ENCODE results near the gene ARL4A.

Gene ARL4A

DNA sequence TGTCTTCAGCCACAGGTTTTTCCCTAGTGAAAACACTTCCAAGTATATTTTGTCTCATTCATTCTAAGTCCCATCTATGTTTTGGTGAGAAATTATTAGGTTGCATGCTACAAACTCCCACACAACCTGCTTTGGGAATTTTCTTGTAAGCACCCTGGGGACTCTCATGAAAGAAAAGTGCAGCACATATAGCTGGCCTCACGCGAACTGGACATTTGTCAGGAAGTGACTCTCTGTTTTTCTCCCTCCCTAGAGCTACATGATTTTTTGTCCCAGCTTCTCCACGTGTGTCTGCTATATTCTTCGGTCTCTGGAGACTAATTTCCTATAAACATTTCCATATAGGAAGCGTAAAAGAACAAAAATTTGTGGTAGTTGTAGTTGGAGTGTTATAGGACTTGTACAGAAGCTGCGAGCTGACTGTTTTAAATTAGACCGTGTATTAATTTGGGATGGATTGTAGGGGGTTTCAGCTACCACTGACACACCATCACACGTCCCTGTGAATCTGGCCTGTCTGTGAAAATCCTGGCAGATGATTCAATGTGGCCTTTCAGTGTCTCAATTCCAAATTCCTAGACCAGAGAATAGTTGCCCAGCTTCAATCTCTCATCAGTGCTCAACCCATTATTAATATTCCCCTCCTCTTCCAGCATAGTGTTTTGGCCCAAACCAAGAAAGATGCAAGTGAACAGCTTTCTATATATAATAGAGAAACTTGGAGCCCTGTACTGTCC lies 40.2 kb downstream of the ARL4A start:
- TF ChIP-seq SIN3A (IDR thresholded peaks at IDR 0.05; ENCODE audit: borderline replicate concordance, insufficient read depth, low read length) (no peak), FOXP2 (optimal IDR thresholded peaks at IDR 0.05; ENCODE audit: borderline replicate concordance, extremely low read depth, extremely low read length, insufficient read depth) (no peak)

DNA sequence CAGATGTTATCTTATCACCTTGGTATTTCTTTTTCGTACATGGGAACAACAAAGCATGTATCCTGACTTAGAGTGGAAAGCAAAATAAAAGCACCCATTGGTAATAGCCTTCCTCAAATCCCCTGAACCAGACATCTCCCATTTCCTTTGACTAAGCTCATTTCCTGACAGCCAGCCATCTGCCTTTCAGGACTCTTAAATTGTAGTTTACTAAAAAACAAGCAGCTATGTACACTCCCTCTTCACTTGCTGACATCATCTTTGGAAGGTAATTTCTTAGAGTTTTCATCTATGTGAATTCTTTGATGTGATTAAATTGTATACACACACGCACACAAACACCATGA lies 40.7 kb downstream of the ARL4A start:
- TF ChIP-seq TAF1 (IDR thresholded peaks at IDR 0.05; ENCODE audit: borderline replicate concordance, insufficient read depth, low read length) = no peak
- TF ChIP-seq SIN3A (IDR thresholded peaks at IDR 0.05; ENCODE audit: borderline replicate concordance, insufficient read depth, low read length) = no peak
- TF ChIP-seq, protein P1, sequence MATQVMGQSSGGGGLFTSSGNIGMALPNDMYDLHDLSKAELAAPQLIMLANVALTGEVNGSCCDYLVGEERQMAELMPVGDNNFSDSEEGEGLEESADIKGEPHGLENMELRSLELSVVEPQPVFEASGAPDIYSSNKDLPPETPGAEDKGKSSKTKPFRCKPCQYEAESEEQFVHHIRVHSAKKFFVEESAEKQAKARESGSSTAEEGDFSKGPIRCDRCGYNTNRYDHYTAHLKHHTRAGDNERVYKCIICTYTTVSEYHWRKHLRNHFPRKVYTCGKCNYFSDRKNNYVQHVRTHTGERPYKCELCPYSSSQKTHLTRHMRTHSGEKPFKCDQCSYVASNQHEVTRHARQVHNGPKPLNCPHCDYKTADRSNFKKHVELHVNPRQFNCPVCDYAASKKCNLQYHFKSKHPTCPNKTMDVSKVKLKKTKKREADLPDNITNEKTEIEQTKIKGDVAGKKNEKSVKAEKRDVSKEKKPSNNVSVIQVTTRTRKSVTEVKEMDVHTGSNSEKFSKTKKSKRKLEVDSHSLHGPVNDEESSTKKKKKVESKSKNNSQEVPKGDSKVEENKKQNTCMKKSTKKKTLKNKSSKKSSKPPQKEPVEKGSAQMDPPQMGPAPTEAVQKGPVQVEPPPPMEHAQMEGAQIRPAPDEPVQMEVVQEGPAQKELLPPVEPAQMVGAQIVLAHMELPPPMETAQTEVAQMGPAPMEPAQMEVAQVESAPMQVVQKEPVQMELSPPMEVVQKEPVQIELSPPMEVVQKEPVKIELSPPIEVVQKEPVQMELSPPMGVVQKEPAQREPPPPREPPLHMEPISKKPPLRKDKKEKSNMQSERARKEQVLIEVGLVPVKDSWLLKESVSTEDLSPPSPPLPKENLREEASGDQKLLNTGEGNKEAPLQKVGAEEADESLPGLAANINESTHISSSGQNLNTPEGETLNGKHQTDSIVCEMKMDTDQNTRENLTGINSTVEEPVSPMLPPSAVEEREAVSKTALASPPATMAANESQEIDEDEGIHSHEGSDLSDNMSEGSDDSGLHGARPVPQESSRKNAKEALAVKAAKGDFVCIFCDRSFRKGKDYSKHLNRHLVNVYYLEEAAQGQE (IDR thresholded peaks at IDR 0.05; ENCODE audit: insufficient read depth in 1 of 2, low read depth in 2 of 2, low read length in 2 of 2) = no peak
- TF ChIP-seq FOXP2 (optimal IDR thresholded peaks at IDR 0.05; ENCODE audit: borderline replicate concordance, extremely low read depth, extremely low read length, insufficient read depth) = no peak
- TF ChIP-seq POLR2AphosphoS5 (IDR thresholded peaks at IDR 0.05; ENCODE audit: low read depth, low read length) = no peak

DNA sequence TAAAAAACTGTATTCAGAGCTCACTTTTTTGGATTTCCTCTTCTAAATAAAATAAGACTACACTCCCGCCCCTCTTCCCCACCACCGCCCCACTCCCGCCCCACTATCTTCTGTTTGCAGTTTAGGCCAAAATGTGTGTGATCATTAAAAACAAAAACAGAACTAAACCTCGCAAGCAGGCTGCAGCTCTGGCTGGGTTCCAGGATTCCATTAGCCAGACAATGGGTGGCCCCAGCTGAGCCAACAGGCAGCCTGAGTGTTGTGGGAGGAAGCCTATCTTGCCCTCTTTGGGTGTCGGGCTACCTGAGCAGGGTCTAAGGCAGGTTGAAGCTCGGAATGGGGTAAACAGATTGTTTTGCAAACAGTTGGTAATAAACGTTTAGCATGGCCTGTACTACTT lies 41.7 kb downstream of the ARL4A start:
- peak; percentile 48 for TF ChIP-seq FOXP2 (optimal IDR thresholded peaks at IDR 0.05; ENCODE audit: borderline replicate concordance, extremely low read depth, extremely low read length, insufficient read depth)
- TF ChIP-seq, protein P1 (IDR thresholded peaks at IDR 0.05; ENCODE audit: insufficient read depth in 1 of 2, low read depth in 2 of 2, low read length in 2 of 2) = no peak

DNA sequence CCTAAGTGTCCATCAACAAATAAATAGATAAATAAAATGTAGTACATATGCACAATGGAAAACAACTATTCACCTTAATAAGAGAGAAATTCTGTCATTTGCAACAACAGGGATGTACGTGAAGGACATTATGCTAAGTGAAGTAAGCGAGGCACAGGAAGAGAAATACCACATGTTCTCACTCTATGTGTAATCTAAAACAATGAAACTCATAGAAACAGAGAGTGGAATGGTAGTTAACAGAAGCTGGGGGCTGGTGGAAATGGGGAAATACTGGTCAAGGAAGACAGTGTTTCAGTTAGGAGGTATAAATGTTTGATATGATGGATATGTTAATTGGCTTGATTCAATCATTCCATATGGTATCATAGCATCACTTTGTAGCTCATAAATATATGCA lies 43.1 kb downstream of the ARL4A start:
- TF ChIP-seq TAF1 (IDR thresholded peaks at IDR 0.05; ENCODE audit: borderline replicate concordance, insufficient read depth, low read length) (no peak), POLR2AphosphoS5 (IDR thresholded peaks at IDR 0.05; ENCODE audit: low read depth, low read length) (no peak), FOXP2 (optimal IDR thresholded peaks at IDR 0.05; ENCODE audit: borderline replicate concordance, extremely low read depth, extremely low read length, insufficient read depth) (no peak), SIN3A (IDR thresholded peaks at IDR 0.05; ENCODE audit: borderline replicate concordance, insufficient read depth, low read length) (no peak)
- TF ChIP-seq, protein P1 (IDR thresholded peaks at IDR 0.05; ENCODE audit: insufficient read depth in 1 of 2, low read depth in 2 of 2, low read length in 2 of 2) = no peak

DNA sequence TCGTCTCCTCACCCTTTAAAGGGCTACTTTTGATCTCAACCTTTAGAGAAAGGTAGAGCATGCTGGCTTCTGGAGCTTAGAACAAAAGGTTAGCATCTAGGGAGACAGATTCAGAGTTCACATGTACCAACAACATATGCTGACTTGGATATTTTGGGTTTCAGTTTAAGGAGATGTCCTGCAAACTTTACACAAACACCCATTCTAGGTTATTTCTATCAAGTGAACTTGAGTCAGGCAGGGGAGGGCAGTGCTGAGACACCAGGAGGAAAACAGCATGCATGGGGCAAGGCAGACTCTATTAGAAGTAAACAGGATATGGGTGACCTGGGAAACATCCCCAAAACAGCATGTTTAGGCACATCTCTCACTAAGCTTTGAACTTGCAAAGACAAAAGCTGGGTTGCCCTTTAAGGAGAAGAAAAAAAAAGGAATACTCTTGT lies 43.8 kb downstream of the ARL4A start:
- no peak for TF ChIP-seq SIN3A (IDR thresholded peaks at IDR 0.05; ENCODE audit: borderline replicate concordance, insufficient read depth, low read length)
- peak; percentile 60 for TF ChIP-seq FOXP2 (optimal IDR thresholded peaks at IDR 0.05; ENCODE audit: borderline replicate concordance, extremely low read depth, extremely low read length, insufficient read depth)

DNA sequence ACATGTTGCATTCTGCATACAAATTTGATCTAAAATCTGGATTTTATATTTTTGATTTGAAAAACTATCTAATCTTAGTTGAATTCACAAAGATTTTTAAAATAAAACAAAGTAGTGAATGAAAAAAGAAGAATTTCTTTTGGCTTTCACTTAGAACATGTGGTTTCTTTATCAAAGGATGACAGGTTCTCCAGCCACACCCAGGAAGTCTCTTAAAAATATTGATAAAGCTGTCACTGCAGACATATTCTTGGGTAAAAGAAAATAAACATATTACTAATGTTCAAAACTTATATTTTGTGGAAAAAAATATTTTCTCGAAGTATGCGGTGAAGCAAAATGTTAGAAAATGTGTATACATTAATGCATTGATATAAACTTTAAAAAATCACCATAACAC lies 44.3 kb downstream of the ARL4A start:
- no peak for TF ChIP-seq SIN3A (IDR thresholded peaks at IDR 0.05; ENCODE audit: borderline replicate concordance, insufficient read depth, low read length)
- TF ChIP-seq, protein P1 (IDR thresholded peaks at IDR 0.05; ENCODE audit: insufficient read depth in 1 of 2, low read depth in 2 of 2, low read length in 2 of 2) = no peak
